IPS DF 6.9 (cell line): ENCODE results near the gene ITGA8.
"Not testable (repeated sequence)": the region's sequence is repeated elsewhere in the genome, so short reads cannot be mapped to it uniquely, and the experiment has no call there.

Experiments used
- DNase-seq: peaks from one replicate; pipeline ENCODE4 v3.0.0-alpha.2; 2013; ENCODE audit warnings: low read depth, low spot score
- H3K27ac ChIP-seq: one replicate; pipeline ENCODE4 v1.5.1; 2013; ENCODE audit warnings: low read length, control low read depth
- H3K27me3 ChIP-seq: 2 replicates; pipeline ENCODE4 v1.6.1; 2013; ENCODE audit warnings: mild to moderate bottlenecking, low read length; ENCODE audit not compliant: control insufficient read depth, insufficient read depth
- H3K36me3 ChIP-seq: 2 replicates; pipeline ENCODE4 v1.6.1; 2013; ENCODE audit warnings: low read length; ENCODE audit not compliant: control insufficient read depth, insufficient read depth
- H3K4me1 ChIP-seq: 2 replicates; pipeline ENCODE4 v1.6.1; 2013; ENCODE audit warnings: low read length; ENCODE audit not compliant: control insufficient read depth, insufficient read depth
- H3K4me3 ChIP-seq: 2 replicates; pipeline ENCODE4 v1.5.1; 2013; ENCODE audit warnings: mild to moderate bottlenecking, low read length
- H3K9me3 ChIP-seq: 2 replicates; pipeline ENCODE4 v1.6.1; 2013; ENCODE audit warnings: low read length, inconsistent platforms; ENCODE audit not compliant: control insufficient read depth, insufficient read depth
- WGBS: extraction: QIAGEN DNeasy Blood & Tissue Kit; methylation state at CpG from one replicate; pipeline ENCODE4 v1.1.7; 2013; ENCODE audit warnings: mixed read lengths, missing lambda C conversion rate; ENCODE audit not compliant: insufficient read length, insufficient coverage; 5-methylcytosine and 5-hydroxymethylcytosine counted together

The ITGA8 gene

GRCh38 chr10:15719899-15720634, at the start of gene ITGA8:
Gene ITGA8 (minus strand): TSS chr10:15719922. CDS start chr10:15719771, 151 bp downstream.
- H3K27ac ChIP-seq, result no peak within 1 kb of the TSS

GRCh38 chr10:15764892-15765454, 45.3 kb upstream of the ITGA8 start:
- H3K4me1 ChIP-seq, result no peaks in the 10 kb centered on the region
- DNase-seq, result no peak
- no CpG with 5 or more reads among the region's 2 CpGs for WGBS
- no peaks in the 10 kb centered on the region for H3K36me3 ChIP-seq
- H3K27me3 ChIP-seq, result no peaks in the 10 kb centered on the region
- no peak overlapping the region for H3K27ac ChIP-seq
- no peak overlapping the region for H3K4me3 ChIP-seq
- H3K9me3 ChIP-seq, result no peaks in the 10 kb centered on the region

More at GRCh38 chr10:15719899-15720634, at the start of gene ITGA8:
- Histone ChIP-seq H3K9me3 (no peaks in the 10 kb centered on the region), H3K36me3 (no peaks in the 10 kb centered on the region), H3K27me3 (peaks cover 13% of the 10 kb centered on the region; the same call in 1 of the 2 replicates), H3K4me3 (peak within 1 kb of the TSS; percentile 35; the same call in 1 of the 2 replicates), H3K4me1 (no peaks in the 10 kb centered on the region)
- no CpG with 5 or more reads among the region's 33 CpGs for WGBS
- no peak for DNase-seq

- Histone ChIP-seq H3K9me3 (no peaks in the 10 kb centered on the region), H3K27ac (no peak overlapping the region), H3K36me3 (no peaks in the 10 kb centered on the region), H3K27me3 (no peaks in the 10 kb centered on the region), H3K4me3 (no peak overlapping the region), H3K4me1 (no peaks in the 10 kb centered on the region)
- no peak for DNase-seq
- no CpG with 5 or more reads among the region's 8 CpGs for WGBS
Observed at GRCh38 chr10:15763006-15763405, 43.3 kb upstream of the ITGA8 start.

GRCh38 chr10:15762239-15762638, 42.5 kb upstream of the ITGA8 start:
- H3K36me3 ChIP-seq, H3K4me1 ChIP-seq, H3K9me3 ChIP-seq, H3K27ac ChIP-seq, DNase-seq, H3K4me3 ChIP-seq, H3K27me3 ChIP-seq: not testable (repeated sequence)
- WGBS, result no CpG with 5 or more reads among the region's 6 CpGs

- H3K27me3 ChIP-seq, H3K4me3 ChIP-seq, H3K9me3 ChIP-seq, H3K4me1 ChIP-seq, DNase-seq, H3K27ac ChIP-seq, H3K36me3 ChIP-seq: not testable (repeated sequence)
- no CpG with 5 or more reads among the region's 4 CpGs for WGBS
Observed at GRCh38 chr10:15761224-15761623, 41.5 kb upstream of the ITGA8 start.

- DNase-seq, result no peak
- no CpG with 5 or more reads among the region's 2 CpGs for WGBS
Observed at GRCh38 chr10:15760681-15761080, 41.0 kb upstream of the ITGA8 start.

GRCh38 chr10:15759265-15759664, 39.5 kb upstream of the ITGA8 start:
- H3K9me3 ChIP-seq, result no peaks in the 10 kb centered on the region
- H3K4me3 ChIP-seq, result no peak overlapping the region
- H3K27me3 ChIP-seq, result no peaks in the 10 kb centered on the region
- H3K4me1 ChIP-seq, result no peaks in the 10 kb centered on the region
- DNase-seq, result no peak
- H3K27ac ChIP-seq, result no peak overlapping the region
- no peaks in the 10 kb centered on the region for H3K36me3 ChIP-seq

More at GRCh38 chr10:15760681-15761080, 41.0 kb upstream of the ITGA8 start:
- H3K9me3 ChIP-seq, result no peaks in the 10 kb centered on the region
- H3K4me3 ChIP-seq, result no peak overlapping the region
- H3K4me1 ChIP-seq, result no peaks in the 10 kb centered on the region
- no peak overlapping the region for H3K27ac ChIP-seq
- H3K36me3 ChIP-seq, result no peaks in the 10 kb centered on the region
- no peaks in the 10 kb centered on the region for H3K27me3 ChIP-seq

- DNase-seq, result no peak
- no peak overlapping the region for H3K4me3 ChIP-seq
- no peaks in the 10 kb centered on the region for H3K9me3 ChIP-seq
- no peak overlapping the region for H3K27ac ChIP-seq
- H3K4me1 ChIP-seq, result no peaks in the 10 kb centered on the region
- H3K36me3 ChIP-seq, result no peaks in the 10 kb centered on the region
- WGBS, result no CpG with 5 or more reads among the region's 5 CpGs
- no peaks in the 10 kb centered on the region for H3K27me3 ChIP-seq
Observed at GRCh38 chr10:15758618-15759017, 38.9 kb upstream of the ITGA8 start.

GRCh38 chr10:15754937-15755336, 35.2 kb upstream of the ITGA8 start:
- no CpG with 5 or more reads among the region's 2 CpGs for WGBS
- Histone ChIP-seq H3K4me3 (no peak overlapping the region), H3K4me1 (no peaks in the 10 kb centered on the region), H3K27me3 (no peaks in the 10 kb centered on the region), H3K9me3 (no peaks in the 10 kb centered on the region), H3K27ac (no peak overlapping the region), H3K36me3 (no peaks in the 10 kb centered on the region)
- no peak for DNase-seq

GRCh38 chr10:15751046-15751445, 31.3 kb upstream of the ITGA8 start:
- no peak for DNase-seq
- 100% methylated on average over 1 of the region's 5 CpGs for WGBS
- Histone ChIP-seq H3K4me3 (no peak overlapping the region), H3K27ac (no peak overlapping the region), H3K9me3 (no peaks in the 10 kb centered on the region), H3K4me1 (no peaks in the 10 kb centered on the region), H3K27me3 (no peaks in the 10 kb centered on the region), H3K36me3 (no peaks in the 10 kb centered on the region)

GRCh38 chr10:15748126-15748525, 28.4 kb upstream of the ITGA8 start:
- WGBS, result no CpG with 5 or more reads among the region's 3 CpGs
- H3K27me3 ChIP-seq, result no peaks in the 10 kb centered on the region
- no peaks in the 10 kb centered on the region for H3K4me1 ChIP-seq
- no peak for DNase-seq
- no peaks in the 10 kb centered on the region for H3K36me3 ChIP-seq
- no peaks in the 10 kb centered on the region for H3K9me3 ChIP-seq
- no peak overlapping the region for H3K27ac ChIP-seq
- no peak overlapping the region for H3K4me3 ChIP-seq
